HL-60 (cell line): ENCODE results near the gene RPL34.

ENCODE experiments used
- CTCF ChIP-seq: IDR thresholded peaks from one replicate; pipeline ENCODE4 v1.5.1; 2011; ENCODE audit warnings: low read length, control low read depth, inconsistent platforms; ENCODE audit not compliant: insufficient read depth
- POLR2AphosphoS5 ChIP-seq: IDR thresholded peaks from 2 replicates; pipeline ENCODE4 v1.6.1; 2012; ENCODE audit warnings: low read depth
- REST ChIP-seq: IDR thresholded peaks from 2 replicates; pipeline ENCODE4 v1.6.1; 2012; ENCODE audit warnings: low read depth; ENCODE audit not compliant: insufficient replicate concordance

DNA sequence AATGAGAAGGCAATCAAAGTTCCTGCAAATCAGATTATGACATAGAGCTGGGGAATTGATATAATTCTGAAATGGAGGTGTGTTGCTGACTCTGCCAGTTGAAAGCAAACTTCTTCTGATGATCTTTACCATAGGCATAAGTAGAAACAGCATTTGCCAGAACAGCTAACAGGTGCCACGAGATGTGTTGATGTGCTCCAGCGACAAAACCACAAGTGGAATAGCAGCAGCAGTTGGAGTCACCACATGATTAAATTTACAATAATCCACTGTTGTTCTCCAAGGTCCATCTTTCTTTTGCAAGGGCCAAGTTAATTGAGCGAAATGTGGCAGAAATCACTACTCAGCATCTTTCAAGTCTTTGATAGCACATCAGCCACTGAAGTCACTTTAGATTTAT lies 26.3 kb downstream of the RPL34 start:
- TF ChIP-seq CTCF: no peak
- TF ChIP-seq REST: no peak
- TF ChIP-seq POLR2AphosphoS5: no peak
